Naive thymus-derived CD4-positive, alpha-beta T cell (primary cell): ENCODE results near the gene SURF4. TPM values are rescaled to one million over a fixed set of nuclear protein-coding genes. Genes with fewer than 3 reads are reported as not detected.

Source experiments
- ATAC-seq: fragments of 150-1000 bp; cut with Tn5 transposase; 2 replicates; pipeline ENCODE4 v1.10.0; 2021; ENCODE audit warnings: mild to moderate bottlenecking, moderate library complexity
- CTCF ChIA-PET: fragments of 350-600 bp; sonication (Branson Sonifier 250); formaldehyde crosslinking; loops from one replicate; lab custom pipeline; 2021; ENCODE audit warnings: antibody characterized with exemption; lab: Charles Lee
- POLR2A ChIA-PET: fragments of 350-600 bp; sonication (Branson Sonifier 250); formaldehyde crosslinking; loops from one replicate; lab custom pipeline; 2021; ENCODE audit warnings: antibody characterized with exemption, inconsistent platforms; lab: Charles Lee
- DNase-seq, 9 donors: peaks; one replicate each; pipeline versions ENCODE4 v3.0.0 to v3.0.0-alpha.2; 2020 to 2022; ENCODE audit warnings: mixed read lengths in 1 of 9
- H3K27ac ChIP-seq: one replicate; pipeline ENCODE4 v1.7.0; 2013; ENCODE audit warnings: mild to moderate bottlenecking, low read depth, low read length, moderate library complexity
- H3K27me3 ChIP-seq, 2 donors: one replicate each; pipeline ENCODE4 v1.7.0; 2013; ENCODE audit warnings: low read length in 2 of 2, mild to moderate bottlenecking in 2 of 2, moderate library complexity in 2 of 2; ENCODE audit not compliant: control insufficient read depth in 2 of 2, insufficient read depth in 2 of 2
- H3K36me3 ChIP-seq, 3 experiments: 1 replicate in 2 of 3; 2 replicates in 1 of 3; pipeline ENCODE4 v1.7.0; 2013; ENCODE audit warnings: low read length in 3 of 3, mild to moderate bottlenecking in 3 of 3, moderate library complexity in 1 of 3; ENCODE audit not compliant: insufficient read depth in 3 of 3, control insufficient read depth in 2 of 3
- H3K4me1 ChIP-seq, 2 donors: one replicate each; pipeline ENCODE4 v1.7.0; 2013; ENCODE audit warnings: low read length in 2 of 2, mild to moderate bottlenecking in 2 of 2, moderate library complexity in 1 of 2; ENCODE audit not compliant: control insufficient read depth in 2 of 2, insufficient read depth in 2 of 2
- H3K4me3 ChIP-seq: 2 replicates; pipeline ENCODE4 v1.7.0; 2013; ENCODE audit warnings: mild to moderate bottlenecking, low read length
- H3K9me3 ChIP-seq, 3 experiments: 1 replicate in 2 of 3; 2 replicates in 1 of 3; pipeline ENCODE4 v1.7.0; 2013; ENCODE audit warnings: low read length in 3 of 3; ENCODE audit not compliant: control insufficient read depth in 2 of 3
- H3K27ac Mint-ChIP-seq, 9 donors: one replicate each; pipeline ENCODE4 v1.8.0; 2020 to 2022; ENCODE audit warnings: mixed read lengths in 9 of 9, mild to moderate bottlenecking in 8 of 9, moderate library complexity in 5 of 9, inconsistent platforms in 2 of 9
- H3K27me3 Mint-ChIP-seq, 5 donors: one replicate each; pipeline ENCODE4 v1.8.0; 2021 to 2022; ENCODE audit warnings: mixed read lengths in 5 of 5, mild to moderate bottlenecking in 1 of 5
- H3K36me3 Mint-ChIP-seq, 5 donors: one replicate each; pipeline ENCODE4 v1.8.0; 2020 to 2022; ENCODE audit warnings: mixed read lengths in 5 of 5, mild to moderate bottlenecking in 3 of 5, inconsistent platforms in 1 of 5
- H3K4me1 Mint-ChIP-seq, 7 donors: one replicate each; pipeline ENCODE4 v1.8.0; 2020 to 2022; ENCODE audit warnings: mixed read lengths in 7 of 7, mild to moderate bottlenecking in 3 of 7, inconsistent platforms in 1 of 7
- H3K4me3 Mint-ChIP-seq, 10 donors: one replicate each; pipeline ENCODE4 v1.8.0; 2020 to 2022; ENCODE audit warnings: mild to moderate bottlenecking in 10 of 10, mixed read lengths in 10 of 10, moderate library complexity in 6 of 10, inconsistent platforms in 2 of 10
- H3K9me3 Mint-ChIP-seq, 11 donors: one replicate each; pipeline ENCODE4 v1.8.0; 2020 to 2022; ENCODE audit warnings: mixed read lengths in 11 of 11, mild to moderate bottlenecking in 4 of 11, inconsistent platforms in 1 of 11, moderate library complexity in 1 of 11
- intact Hi-C, 2 donors: fragments of 100-400 bp; cut with micrococcal nuclease; formaldehyde crosslinking; loops; one replicate each; pipeline ENCODE4 v1.15.1; 2023
- polyA plus RNA-seq, 2 donors: library from polyadenylated mRNA; unstranded; fragments of 300-500 nt; fragmentation: Illumina TruSeq; gene quantifications; one replicate each; pipeline ENCODE4 v1.2.3, GENCODE V29; 2021
- total RNA-seq, 6 experiments: library from RNA in 5 of 6; stranded (reverse) in 5 of 6; gene quantifications; 1 replicate in 5 of 6; 2 replicates in 1 of 6; pipeline ENCODE4 v1.2.3 and lab custom pipeline; 2021 to 2026

Gene SURF4
- total and polyA plus RNA-seq, 7 experiments from 2014 or later, result 72.5 to 196 (median 78.9) TPM

GRCh38 chr9:133346021-133346785 lies 29.7 kb downstream of the SURF4 start:
- H3K27ac Mint-ChIP-seq, result peak overlapping the region in 8 of 9 donors; percentile 21 to 96 (median 64)
- peaks cover 0 to 2% (median 0%) of the 10 kb centered on the region in 5 donors for H3K27me3 Mint-ChIP-seq
- peak overlapping the region; percentile 84 to 100 (median 94) for H3K4me3 Mint-ChIP-seq
- DNase-seq (no peak), ATAC-seq (no peak)
- peaks cover 0 to 2% (median 0%) of the 10 kb centered on the region in 11 donors for H3K9me3 Mint-ChIP-seq
- intact Hi-C loops, result loop anchor here (5.0 to 10.0 kb wide), 4 partner anchors 71 to 819 kb away; partner anchors contain the start of genes BRD3 (in 1 of the 2), CACFD1 (in 1 of the 2), REXO4 (in 1 of the 2) and RNU6ATAC (in 1 of the 2)
- no peaks in the 10 kb centered on the region for H3K9me3 ChIP-seq
- H3K27me3 ChIP-seq, result no peaks in the 10 kb centered on the region
- CTCF ChIA-PET, result interaction anchor here (1.1 kb wide), 1 partner anchor 26 kb away, joined by 3 read pairs; no protein-coding TSS in a partner anchor
- H3K36me3 Mint-ChIP-seq, result peaks cover 8 to 30% (median 28%) of the 10 kb centered on the region in 5 donors
- peaks cover 13 to 80% (median 19%) of the 10 kb centered on the region in 3 experiments for H3K36me3 ChIP-seq
- H3K4me1 Mint-ChIP-seq, result peaks cover 31 to 51% (median 40%) of the 10 kb centered on the region in 7 donors
- H3K4me1 ChIP-seq, result peaks cover 19 to 20% of the 10 kb centered on the region in 2 donors
- peak overlapping the region; percentile 66 for H3K4me3 ChIP-seq
- POLR2A ChIA-PET, result interaction anchor here (0.6 to 3.7 kb wide), 4 partner anchors 10 to 995 kb away, joined by 3 to 27 read pairs (median 3); partner anchors contain the start of genes SURF1 and SURF2
- H3K27ac ChIP-seq, result peak overlapping the region; percentile 98

- H3K27ac ChIP-seq, result no peak overlapping the region
- ATAC-seq (no peak), DNase-seq (no peak)
- Mint-ChIP-seq H3K27ac (peak overlapping the region in 1 of 9 donors; percentile 92), H3K9me3 (peaks cover 0 to 2% (median 0%) of the 10 kb centered on the region in 11 donors), H3K27me3 (peaks cover 0 to 2% (median 0%) of the 10 kb centered on the region in 5 donors), H3K4me1 (peaks cover 36 to 57% (median 43%) of the 10 kb centered on the region in 7 donors), H3K36me3 (peaks cover 8 to 30% (median 26%) of the 10 kb centered on the region in 5 donors), H3K4me3 (peak overlapping the region in 6 of 10 donors; percentile 13 to 100 (median 92))
- POLR2A ChIA-PET, result interaction anchor here (0.6 to 3.7 kb wide), 3 partner anchors 11 to 995 kb away, joined by 3 to 27 read pairs (median 3); partner anchors contain the start of genes SURF1 and SURF2
- H3K4me1 ChIP-seq, result peaks cover 20 to 21% of the 10 kb centered on the region in 2 donors
- H3K4me3 ChIP-seq, result no peak overlapping the region
- H3K36me3 ChIP-seq, result peaks cover 13 to 80% (median 13%) of the 10 kb centered on the region in 3 experiments
- CTCF ChIA-PET, result interaction anchor here (1.1 kb wide), 1 partner anchor 27 kb away, joined by 3 read pairs; no protein-coding TSS in a partner anchor
- no peaks in the 10 kb centered on the region for H3K9me3 ChIP-seq
- no peaks in the 10 kb centered on the region for H3K27me3 ChIP-seq
- intact Hi-C loops, result loop anchor here (5.0 to 10.0 kb wide), 4 partner anchors 72 to 819 kb away; partner anchors contain the start of genes BRD3 (in 1 of the 2), CACFD1 (in 1 of the 2), REXO4 (in 1 of the 2) and RNU6ATAC (in 1 of the 2)
These were observed 30.3 kb downstream of the SURF4 start for GRCh38 chr9:133345596-133345995.

- ChIA-PET CTCF (no interaction called here), POLR2A (interaction anchor here (3.7 kb wide), 1 partner anchor 12 kb away, joined by 27 read pairs; the partner anchor contains the start of genes SURF1 and SURF2)
- H3K36me3 ChIP-seq, result peaks cover 7 to 78% (median 7%) of the 10 kb centered on the region in 3 experiments
- H3K4me1 ChIP-seq, result peaks cover 20 to 27% of the 10 kb centered on the region in 2 donors
- ATAC-seq, result no peak
- no peaks in the 10 kb centered on the region for H3K9me3 ChIP-seq
- Mint-ChIP-seq H3K27ac (peak overlapping the region in 2 of 9 donors; percentile 9 to 55), H3K27me3 (peaks cover 0 to 2% (median 0%) of the 10 kb centered on the region in 5 donors), H3K9me3 (peaks cover 0 to 2% (median 0%) of the 10 kb centered on the region in 11 donors), H3K36me3 (peaks cover 8 to 30% (median 21%) of the 10 kb centered on the region in 5 donors), H3K4me3 (peak overlapping the region in 2 of 10 donors; percentile 4 to 56), H3K4me1 (peaks cover 41 to 57% (median 46%) of the 10 kb centered on the region in 7 donors)
- no peak overlapping the region for H3K4me3 ChIP-seq
- H3K27me3 ChIP-seq, result no peaks in the 10 kb centered on the region
- intact Hi-C loops, result loop anchor here (5.0 to 10.0 kb wide), 4 partner anchors 72 to 820 kb away; partner anchors contain the start of genes BRD3 (in 1 of the 2), CACFD1 (in 1 of the 2), REXO4 (in 1 of the 2) and RNU6ATAC (in 1 of the 2)
- no peak for DNase-seq
- no peak overlapping the region for H3K27ac ChIP-seq
These were observed 30.9 kb downstream of the SURF4 start for GRCh38 chr9:133344979-133345378.

GRCh38 chr9:133344071-133344470 lies 31.8 kb downstream of the SURF4 start:
- Histone ChIP-seq H3K36me3 (peaks cover 0 to 77% (median 4%) of the 10 kb centered on the region in 3 experiments), H3K27me3 (no peaks in the 10 kb centered on the region), H3K4me3 (no peak overlapping the region), H3K9me3 (no peaks in the 10 kb centered on the region), H3K27ac (no peak overlapping the region), H3K4me1 (peaks cover 15 to 25% of the 10 kb centered on the region in 2 donors)
- intact Hi-C loops, result loop anchor here in 1 of 2 donors (10.0 kb wide), 1 partner anchor 821 kb away; the partner anchor contains the start of gene RNU6ATAC
- Mint-ChIP-seq H3K9me3 (no peaks in the 10 kb centered on the region), H3K4me3 (no peak overlapping the region), H3K27ac (no peak overlapping the region), H3K36me3 (peaks cover 9 to 27% (median 23%) of the 10 kb centered on the region in 5 donors), H3K27me3 (peaks cover 0 to 2% (median 0%) of the 10 kb centered on the region in 5 donors), H3K4me1 (peaks cover 39 to 57% (median 46%) of the 10 kb centered on the region in 7 donors)
- CTCF ChIA-PET, result interaction anchor here (0.9 kb wide), 1 partner anchor 157 kb away, joined by 3 read pairs; no protein-coding TSS in a partner anchor
- ATAC-seq (no peak), DNase-seq (no peak)
- POLR2A ChIA-PET, result interaction anchor here (0.9 to 2.2 kb wide), 3 partner anchors 8 to 12 kb away, joined by 3 to 15 read pairs (median 4); partner anchors contain the start of genes SURF1 and SURF2

GRCh38 chr9:133342570-133342969 lies 33.3 kb downstream of the SURF4 start:
- Histone ChIP-seq H3K36me3 (peaks cover 0 to 66% (median 4%) of the 10 kb centered on the region in 3 experiments), H3K27me3 (no peaks in the 10 kb centered on the region), H3K27ac (no peak overlapping the region), H3K4me1 (peaks cover 11 to 21% of the 10 kb centered on the region in 2 donors), H3K4me3 (no peak overlapping the region), H3K9me3 (no peaks in the 10 kb centered on the region)
- CTCF ChIA-PET, result interaction anchor here (0.7 kb wide), 1 partner anchor 233 kb away, joined by 3 read pairs; no protein-coding TSS in a partner anchor
- Mint-ChIP-seq H3K27ac (no peak overlapping the region), H3K4me1 (peaks cover 32 to 47% (median 38%) of the 10 kb centered on the region in 7 donors), H3K4me3 (no peak overlapping the region), H3K9me3 (no peaks in the 10 kb centered on the region), H3K27me3 (no peaks in the 10 kb centered on the region), H3K36me3 (peaks cover 0 to 24% (median 18%) of the 10 kb centered on the region in 5 donors)
- ATAC-seq (no peak), DNase-seq (no peak)
- intact Hi-C loops, result loop anchor here in 1 of 2 donors (10.0 kb wide), 1 partner anchor 822 kb away; the partner anchor contains the start of gene RNU6ATAC
- POLR2A ChIA-PET, result interaction anchor here (0.5 to 2.2 kb wide), 2 partner anchors 14 to 43 kb away, joined by 4 to 15 read pairs; partner anchors contain the start of genes SURF1 and SURF2
